ENCODE measurements around the gene MAGEA9. TPM values are rescaled to one million over a fixed set of nuclear protein-coding genes. Genes with fewer than 3 reads are reported as not detected.
A peak's percentile ranks its signal among the peaks of the same experiment; 100 is the strongest.
"Not testable (repeated sequence)": the region's sequence is repeated elsewhere in the genome, so short reads cannot be mapped to it uniquely, and the experiment has no call there.

Gene MAGEA9, protein sequence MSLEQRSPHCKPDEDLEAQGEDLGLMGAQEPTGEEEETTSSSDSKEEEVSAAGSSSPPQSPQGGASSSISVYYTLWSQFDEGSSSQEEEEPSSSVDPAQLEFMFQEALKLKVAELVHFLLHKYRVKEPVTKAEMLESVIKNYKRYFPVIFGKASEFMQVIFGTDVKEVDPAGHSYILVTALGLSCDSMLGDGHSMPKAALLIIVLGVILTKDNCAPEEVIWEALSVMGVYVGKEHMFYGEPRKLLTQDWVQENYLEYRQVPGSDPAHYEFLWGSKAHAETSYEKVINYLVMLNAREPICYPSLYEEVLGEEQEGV
- total RNA-seq = not detected

DNA sequence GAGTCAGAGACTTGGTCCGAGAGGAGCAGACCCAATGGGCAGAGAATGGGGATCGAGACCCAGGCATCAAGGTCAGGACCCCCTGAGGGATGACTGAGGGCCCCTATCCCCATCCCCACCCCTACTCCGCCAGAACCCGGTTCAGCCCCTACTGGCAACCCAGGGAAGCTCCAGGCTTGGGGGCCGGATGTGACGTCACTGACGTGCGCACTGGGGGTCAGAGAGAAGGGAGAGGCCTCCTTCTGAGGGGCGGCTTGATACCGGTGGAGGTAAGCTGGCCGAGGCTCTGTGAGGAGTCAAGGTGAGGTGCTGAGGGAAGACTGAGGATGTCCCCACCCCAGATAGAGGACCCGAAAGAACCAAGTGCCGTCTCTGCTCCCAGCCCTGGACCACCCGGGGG is at the start of gene MAGEA9:
MAGEA9 (plus strand) TSS at position 204 of the 400 bp plus-strand sequence. CDS start 4,281 bp downstream, outside the sequence.
- H3K27me3 ChIP-seq; H3K36me3 ChIP-seq (replicated peaks in 1 of 2; ENCODE audit: insufficient read depth in 1 of 2, low read depth in 2 of 2); intact Hi-C loops (cut with DNase I); DNase-seq; H3K4me3 ChIP-seq; H3K9me3 ChIP-seq; ATAC-seq; H3K27ac ChIP-seq; H3K4me1 ChIP-seq: not testable (repeated sequence)
- WGBS, 2 donors = no CpG with 5 or more reads among the region's 14 CpGs

DNA sequence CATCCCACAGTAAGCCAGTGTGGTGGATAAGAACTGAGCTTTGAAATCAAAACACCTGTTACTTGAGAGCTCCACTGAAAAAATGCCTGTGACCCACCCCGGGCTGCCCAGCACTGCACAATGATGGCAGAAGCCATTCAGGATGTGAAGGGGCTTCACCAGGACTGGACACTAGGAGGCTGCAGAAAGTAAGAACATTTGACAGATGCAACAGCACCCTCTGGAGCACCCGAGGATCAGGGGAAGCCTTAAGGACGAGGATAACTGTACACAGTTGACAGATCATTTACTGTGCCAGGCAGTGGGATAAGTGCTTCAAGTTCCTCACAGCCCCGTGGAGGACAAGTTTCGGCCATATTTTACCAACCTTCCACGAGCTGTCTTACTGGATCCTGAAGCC is 39.5 kb upstream of the MAGEA9 start:
- H3K4me3 ChIP-seq; H3K9me3 ChIP-seq; intact Hi-C loops (cut with DNase I); H3K4me1 ChIP-seq; DNase-seq; H3K27ac ChIP-seq; ATAC-seq; H3K27me3 ChIP-seq; H3K36me3 ChIP-seq (replicated peaks in 1 of 2; ENCODE audit: insufficient read depth in 1 of 2, low read depth in 2 of 2): not testable (repeated sequence)
- no CpG with 5 or more reads among the region's 6 CpGs for WGBS, 2 donors

DNA sequence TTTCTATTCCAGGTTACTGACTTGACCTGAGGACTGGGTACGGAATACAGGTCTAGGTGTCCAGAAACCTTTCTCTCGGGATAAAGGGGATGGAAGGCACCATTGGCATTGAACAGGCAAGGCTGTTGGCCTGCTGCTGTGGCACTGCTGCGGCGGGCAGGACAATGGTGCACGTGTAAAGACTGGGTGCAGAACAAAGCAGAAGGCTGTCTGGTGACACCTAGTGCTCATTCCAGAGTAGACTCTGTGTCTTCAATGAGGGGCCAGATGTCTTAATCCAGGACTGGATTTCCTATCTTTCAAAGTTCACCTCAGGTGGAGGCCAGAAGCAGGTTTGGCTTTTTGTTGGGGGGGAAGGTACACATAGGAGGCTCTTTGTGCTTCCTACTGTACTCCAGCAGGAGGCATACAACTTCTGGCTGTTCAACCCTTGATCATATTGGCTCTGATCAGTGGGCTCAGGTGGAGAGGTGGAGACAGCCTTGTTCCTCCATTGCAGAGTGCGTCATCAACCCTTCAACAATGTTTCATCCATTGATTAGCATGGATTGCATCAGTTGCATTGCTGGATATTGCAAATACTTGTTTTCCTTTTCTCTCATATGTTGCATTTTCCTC is 35.2 kb upstream of the MAGEA9 start:
- DNase-seq; H3K4me1 ChIP-seq; H3K27me3 ChIP-seq; H3K9me3 ChIP-seq; H3K36me3 ChIP-seq (replicated peaks in 1 of 2; ENCODE audit: insufficient read depth in 1 of 2, low read depth in 2 of 2); intact Hi-C loops (cut with DNase I); H3K4me3 ChIP-seq; H3K27ac ChIP-seq: not testable (repeated sequence)
- peak; percentile 47 for ATAC-seq
- no CpG with 5 or more reads among the region's 6 CpGs for WGBS, 2 donors

DNA sequence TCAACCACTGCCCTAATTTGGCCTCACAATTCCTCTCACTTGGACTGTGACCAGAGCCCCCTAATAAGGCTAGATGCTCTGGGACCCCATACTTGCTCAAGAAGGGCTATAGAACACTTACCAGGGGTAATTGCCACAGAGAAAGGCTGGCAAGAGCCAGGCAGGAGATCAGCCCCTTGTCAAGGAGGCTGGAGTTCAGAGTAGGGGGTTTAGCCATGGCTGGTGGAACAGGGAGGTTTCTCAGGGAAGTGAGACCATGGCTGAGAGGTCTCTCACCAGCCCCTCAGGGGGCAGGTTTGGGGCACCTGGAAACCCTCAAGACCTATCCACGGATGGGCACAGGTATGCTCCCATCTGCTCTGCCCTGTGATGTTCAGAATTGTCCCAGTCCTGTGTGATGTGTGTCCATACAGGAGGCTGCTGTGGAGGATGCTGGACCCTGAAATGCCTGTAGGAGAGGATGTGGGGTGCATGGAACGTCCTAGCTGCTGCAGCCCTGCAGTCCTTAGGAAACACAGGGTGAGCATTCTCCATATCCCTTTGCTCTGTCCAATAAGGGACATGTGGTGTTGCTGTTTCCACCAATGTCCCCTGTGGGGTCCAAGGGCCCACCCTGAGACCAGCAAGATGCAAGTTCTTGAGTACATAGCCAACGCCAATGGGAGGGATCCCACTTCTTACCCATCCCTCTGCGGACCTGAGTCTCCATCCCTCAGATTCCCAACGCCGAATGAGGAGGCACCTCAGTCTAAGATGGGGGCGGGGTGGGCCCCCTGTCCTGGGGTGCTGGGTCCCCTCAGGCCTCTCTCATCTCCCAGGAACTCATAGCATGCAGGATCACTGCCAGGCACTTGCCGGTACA is 24.3 kb upstream of the MAGEA9 start:
- Histone ChIP-seq H3K4me1 (no peaks in the 10 kb centered on the region), H3K36me3 (replicated peaks in 1 of 2; ENCODE audit: insufficient read depth in 1 of 2, low read depth in 2 of 2) (no peaks in the 10 kb centered on the region), H3K4me3 (no peak overlapping the region), H3K9me3 (no peaks in the 10 kb centered on the region), H3K27me3 (no peaks in the 10 kb centered on the region), H3K27ac (no peak overlapping the region)
- TF ChIP-seq, protein P1, sequence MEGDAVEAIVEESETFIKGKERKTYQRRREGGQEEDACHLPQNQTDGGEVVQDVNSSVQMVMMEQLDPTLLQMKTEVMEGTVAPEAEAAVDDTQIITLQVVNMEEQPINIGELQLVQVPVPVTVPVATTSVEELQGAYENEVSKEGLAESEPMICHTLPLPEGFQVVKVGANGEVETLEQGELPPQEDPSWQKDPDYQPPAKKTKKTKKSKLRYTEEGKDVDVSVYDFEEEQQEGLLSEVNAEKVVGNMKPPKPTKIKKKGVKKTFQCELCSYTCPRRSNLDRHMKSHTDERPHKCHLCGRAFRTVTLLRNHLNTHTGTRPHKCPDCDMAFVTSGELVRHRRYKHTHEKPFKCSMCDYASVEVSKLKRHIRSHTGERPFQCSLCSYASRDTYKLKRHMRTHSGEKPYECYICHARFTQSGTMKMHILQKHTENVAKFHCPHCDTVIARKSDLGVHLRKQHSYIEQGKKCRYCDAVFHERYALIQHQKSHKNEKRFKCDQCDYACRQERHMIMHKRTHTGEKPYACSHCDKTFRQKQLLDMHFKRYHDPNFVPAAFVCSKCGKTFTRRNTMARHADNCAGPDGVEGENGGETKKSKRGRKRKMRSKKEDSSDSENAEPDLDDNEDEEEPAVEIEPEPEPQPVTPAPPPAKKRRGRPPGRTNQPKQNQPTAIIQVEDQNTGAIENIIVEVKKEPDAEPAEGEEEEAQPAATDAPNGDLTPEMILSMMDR (IDR thresholded peaks at IDR 0.05) = no peak
- TF ChIP-seq POLR2A (IDR thresholded peaks at IDR 0.05) = no peak
- DNase-seq = no peak
- intact Hi-C loops (cut with DNase I) = no loop called here
- no peak for ATAC-seq
- 73% methylated on average over 2 of the region's 8 CpGs; no CpG with 5 or more reads in 1 of the 2 donors for whole genome bisulfite sequencing, 2 donors

DNA sequence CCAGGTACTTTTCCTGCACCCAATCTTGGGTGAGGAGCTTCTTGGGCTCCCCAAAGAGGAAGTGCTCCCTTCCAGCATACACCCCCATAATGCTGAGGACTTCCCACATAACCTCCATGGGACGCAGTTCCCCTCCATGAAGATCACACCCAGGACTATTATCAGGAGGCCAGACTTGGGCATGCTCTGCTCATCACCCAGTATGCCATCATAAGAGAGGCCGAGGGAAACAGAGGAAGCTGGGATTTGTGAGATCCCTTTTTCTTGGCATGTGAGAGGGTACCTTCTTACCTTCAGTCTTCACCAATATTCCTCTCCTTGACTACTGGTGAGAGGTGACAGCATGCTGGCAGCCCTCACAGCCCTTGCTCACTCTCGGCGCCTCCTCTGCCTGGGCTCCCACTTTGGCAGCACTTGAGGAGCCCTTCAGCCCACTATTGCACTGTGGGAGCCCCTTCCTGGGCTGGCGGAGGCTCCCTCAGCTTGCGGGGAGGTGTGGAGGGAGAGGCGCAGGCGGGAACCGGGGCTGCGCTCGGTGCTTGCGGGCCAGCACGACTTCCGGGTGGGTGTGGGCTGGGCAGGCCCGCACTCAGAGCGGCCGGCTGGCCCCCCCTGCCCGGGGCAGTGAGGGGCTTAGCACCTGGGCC is 23.5 kb upstream of the MAGEA9 start:
- intact Hi-C loops (cut with DNase I) = no loop called here
- no peak for TF ChIP-seq POLR2A (IDR thresholded peaks at IDR 0.05)
- TF ChIP-seq, protein P1 (IDR thresholded peaks at IDR 0.05) = no peak
- H3K4me1 ChIP-seq = no peaks in the 10 kb centered on the region
- H3K9me3 ChIP-seq = no peaks in the 10 kb centered on the region
- H3K4me3 ChIP-seq = no peak overlapping the region
- H3K36me3 ChIP-seq (replicated peaks in 1 of 2; ENCODE audit: insufficient read depth in 1 of 2, low read depth in 2 of 2) = no peaks in the 10 kb centered on the region
- WGBS, 2 donors = 50 to 80% methylated on average over 1 to 2 of the region's 18 CpGs
- ATAC-seq = no peak
- no peak overlapping the region for H3K27ac ChIP-seq
- H3K27me3 ChIP-seq = no peaks in the 10 kb centered on the region
- DNase-seq = no peak

DNA sequence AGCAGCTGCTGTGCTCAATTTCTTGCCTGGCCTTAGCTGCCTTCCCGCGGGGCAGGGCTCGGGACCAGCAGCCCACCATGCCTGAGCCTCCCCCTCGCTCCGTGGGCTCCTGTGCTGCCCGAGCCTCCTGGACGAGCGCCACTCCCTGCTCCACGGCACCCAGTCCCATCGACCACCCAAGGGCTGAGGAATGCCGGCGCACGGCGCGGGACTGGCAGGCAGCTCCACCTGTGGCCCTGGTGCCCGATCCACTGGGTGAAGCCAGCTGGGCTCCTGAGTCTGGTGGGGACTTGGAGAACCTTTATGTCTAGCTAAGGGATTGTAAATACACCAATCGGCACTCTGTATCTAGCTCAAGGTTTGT is 23.0 kb upstream of the MAGEA9 start:
- ATAC-seq; H3K4me1 ChIP-seq; H3K36me3 ChIP-seq (replicated peaks in 1 of 2; ENCODE audit: insufficient read depth in 1 of 2, low read depth in 2 of 2); DNase-seq; H3K27me3 ChIP-seq; intact Hi-C loops (cut with DNase I); H3K27ac ChIP-seq; H3K4me3 ChIP-seq; H3K9me3 ChIP-seq: not testable (repeated sequence)
- WGBS, 2 donors = 80% methylated on average over 1 of the region's 17 CpGs; no CpG with 5 or more reads in 1 of the 2 donors
